Stimulated activated naive CD8-positive, alpha-beta T cell treated with anti-CD3 and anti-CD28 coated beads, Interleukin-15, Interleukin-2, amounts not matched to agents 100 U/mL and 50 U/mL, for 24 hours (primary cell): Measurements from ENCODE around the gene CIAO2B.
A peak's percentile ranks its signal among the peaks of the same experiment; 100 is the strongest.
"Not testable (repeated sequence)": the region's sequence is repeated elsewhere in the genome, so short reads cannot be mapped to it uniquely, and the experiment has no call there.

Experiments used
- ATAC-seq: fragments of 150-1000 bp; cut with Tn5 transposase; one replicate; pipeline ENCODE4 v1.10.0; 2021
- DNase-seq: peaks from one replicate; pipeline ENCODE4 v3.0.0; 2021

The CIAO2B gene

GRCh38 chr16:66934138-66934838 lies at the start of gene CIAO2B:
Gene CIAO2B (minus strand): TSS chr16:66934402. CDS start chr16:66934364, 38 bp downstream.
- peak; percentile 94 for DNase-seq
- ATAC-seq = peak; percentile 79

- ATAC-seq = no peak
- no peak for DNase-seq
These were observed 48.8 kb upstream of the CIAO2B start for GRCh38 chr16:66983033-66983432.

- ATAC-seq (no peak), DNase-seq (no peak)
These were observed 45.0 kb upstream of the CIAO2B start for GRCh38 chr16:66979011-66979717.

GRCh38 chr16:66977341-66978113 lies 43.3 kb upstream of the CIAO2B start:
- peak; percentile 94 for DNase-seq
- ATAC-seq = peak; percentile 98

- ATAC-seq = no peak
- DNase-seq = no peak
These were observed 42.5 kb upstream of the CIAO2B start for GRCh38 chr16:66976746-66977145.

- ATAC-seq = no peak
- DNase-seq = no peak
These were observed 41.2 kb upstream of the CIAO2B start for GRCh38 chr16:66975302-66975893.

GRCh38 chr16:66974932-66975246 lies 40.7 kb upstream of the CIAO2B start:
- ATAC-seq = not testable (repeated sequence)
- peak; percentile 58 for DNase-seq

- not testable (repeated sequence) for DNase-seq, ATAC-seq
These were observed 40.1 kb upstream of the CIAO2B start for GRCh38 chr16:66974156-66974931.

- ATAC-seq (no peak), DNase-seq (no peak)
These were observed 39.5 kb upstream of the CIAO2B start for GRCh38 chr16:66973716-66974115.

- ATAC-seq (no peak), DNase-seq (no peak)
These were observed 38.8 kb upstream of the CIAO2B start for GRCh38 chr16:66972983-66973382.

- DNase-seq (no peak), ATAC-seq (peak; percentile 86)
These were observed 36.8 kb upstream of the CIAO2B start for GRCh38 chr16:66970775-66971720.

- ATAC-seq (no peak), DNase-seq (no peak)
These were observed 34.6 kb upstream of the CIAO2B start for GRCh38 chr16:66968847-66969246.

GRCh38 chr16:66964049-66964448 lies 29.8 kb upstream of the CIAO2B start:
- ATAC-seq = no peak
- no peak for DNase-seq

- ATAC-seq (no peak), DNase-seq (no peak)
These were observed 27.7 kb upstream of the CIAO2B start for GRCh38 chr16:66961914-66962313.

GRCh38 chr16:66961065-66961744 lies 27.0 kb upstream of the CIAO2B start, which contains the start of gene CES3:
Gene CES3 (plus strand): TSS chr16:66961266. CDS start chr16:66961308, 42 bp downstream.
- ATAC-seq = peak; percentile 94

GRCh38 chr16:66960270-66960669 lies 26.1 kb upstream of the CIAO2B start:
- no peak for ATAC-seq
- no peak for DNase-seq

More at GRCh38 chr16:66961065-66961744, 27.0 kb upstream of the CIAO2B start, which contains the start of gene CES3:
- peak; percentile 74 for DNase-seq

GRCh38 chr16:66959704-66960161 lies 25.5 kb upstream of the CIAO2B start:
- ATAC-seq (no peak), DNase-seq (no peak)

GRCh38 chr16:66958857-66959703 lies 24.9 kb upstream of the CIAO2B start:
- DNase-seq = no peak
- no peak for ATAC-seq

- DNase-seq, ATAC-seq: not testable (repeated sequence)
These were observed 21.9 kb upstream of the CIAO2B start for GRCh38 chr16:66956154-66956457.
